SK-N-SH (cell line): ENCODE results near the gene CCDC15. TPM values are rescaled to one million over a fixed set of nuclear protein-coding genes. Genes with fewer than 3 reads are reported as not detected.
A peak's percentile ranks its signal among the peaks of the same experiment; 100 is the strongest.

Source experiments
- CTCF ChIA-PET: fragments of 300-600, 350-600 bp; formaldehyde crosslinking; extraction: SDS; loops from one replicate; lab custom pipeline; 2021; lab: Yijun Ruan, JAX
- POLR2A ChIA-PET: fragments of 350-600 bp; sonication (Branson Sonifier 250); formaldehyde crosslinking; extraction: SDS; loops from one replicate; lab custom pipeline; 2020; ENCODE audit warnings: antibody characterized with exemption, inconsistent platforms; lab: Yijun Ruan, JAX
- DNase-seq: peaks from one replicate; pipeline ENCODE4 v3.0.0; 2012
- H2AFZ ChIP-seq: fragments of 200-600 bp; sonication (generic); 2 replicates; pipeline ENCODE4 v1.8.1; 2016; ENCODE audit warnings: antibody characterized with exemption, mild to moderate bottlenecking, low read depth
- H3F3A ChIP-seq: fragments of 200-600 bp; sonication (generic); replicated peaks from 2 replicates; pipeline ENCODE3; 2016; ENCODE audit warnings: antibody characterized with exemption, mild to moderate bottlenecking; ENCODE audit not compliant: insufficient read depth
- H3K27ac ChIP-seq, 2 experiments: fragments of 200-500 bp in 1 of 2; fragments of 200-600 bp in 1 of 2; sonication (Bioruptor generic) in 1 of 2; sonication (generic), shearing (Covaris generic) in 1 of 2; 2 replicates each; pipeline versions ENCODE4 v1.5.1 to v1.6.1; 2014 to 2016; ENCODE audit warnings: low read depth in 2 of 2, inconsistent platforms in 1 of 2, low read length in 1 of 2, mild to moderate bottlenecking in 1 of 2, mixed read lengths in 1 of 2
- H3K27me3 ChIP-seq: fragments of 200-600 bp; sonication (generic), shearing (Covaris generic); 2 replicates; pipeline ENCODE4 v1.6.1; 2016; ENCODE audit warnings: mixed run types; ENCODE audit not compliant: insufficient read depth
- H3K36me3 ChIP-seq, 2 experiments: fragments of 200-500 bp in 1 of 2; fragments of 200-600 bp in 1 of 2; sonication (Bioruptor generic) in 1 of 2; sonication (generic) in 1 of 2; replicated peaks in 1 of 2; 2 replicates each; pipeline versions ENCODE3 to v1.5.1; 2014 to 2016; ENCODE audit warnings: low read length in 1 of 2, mild to moderate bottlenecking in 1 of 2; ENCODE audit not compliant: insufficient read depth in 2 of 2, control insufficient read depth in 1 of 2
- H3K4me1 ChIP-seq, 2 experiments: fragments of 200-500 bp in 1 of 2; fragments of 200-600 bp in 1 of 2; sonication (Bioruptor generic) in 1 of 2; sonication (generic), shearing (Covaris generic) in 1 of 2; 2 replicates each; pipeline versions ENCODE4 v1.5.1 to v1.6.1; 2014 to 2016; ENCODE audit warnings: low read depth in 1 of 2, low read length in 1 of 2, mixed run types in 1 of 2; ENCODE audit not compliant: insufficient read depth in 2 of 2, control insufficient read depth in 1 of 2
- H3K4me2 ChIP-seq: fragments of 200-600 bp; sonication (generic), shearing (Covaris generic); 2 replicates; pipeline ENCODE4 v1.6.1; 2017; ENCODE audit warnings: mixed run types
- H3K4me3 ChIP-seq, 2 experiments: fragments of 200-500 bp in 1 of 2; fragments of 200-600 bp in 1 of 2; sonication (Bioruptor generic) in 1 of 2; sonication (generic), shearing (Covaris generic) in 1 of 2; 2 replicates each; pipeline versions ENCODE4 v1.5.1 to v1.8.1; 2014 to 2016; ENCODE audit warnings: low read depth in 2 of 2, inconsistent platforms in 1 of 2, low read length in 1 of 2, mild to moderate bottlenecking in 1 of 2, mixed read lengths in 1 of 2, moderate library complexity in 1 of 2
- H3K79me2 ChIP-seq: fragments of 200-600 bp; sonication (generic); 2 replicates; pipeline ENCODE4 v1.8.1; 2017; ENCODE audit warnings: mild to moderate bottlenecking; ENCODE audit not compliant: insufficient read depth
- H3K9ac ChIP-seq: fragments of 200-600 bp; sonication (generic); 2 replicates; pipeline ENCODE4 v1.6.1; 2017; ENCODE audit warnings: mixed run types
- H3K9me2 ChIP-seq: fragments of 200-600 bp; sonication (generic); 2 replicates; pipeline ENCODE4 v1.6.1; 2017; ENCODE audit warnings: mixed run types
- H3K9me3 ChIP-seq: fragments of 200-600 bp; sonication (generic); 2 replicates; pipeline ENCODE4 v1.6.1; 2017; ENCODE audit warnings: mixed run types, mild to moderate bottlenecking, moderate library complexity
- H4K20me1 ChIP-seq: fragments of 200-600 bp; sonication (generic); 2 replicates; pipeline ENCODE4 v1.6.1; 2017; ENCODE audit warnings: mild to moderate bottlenecking, mixed run types; ENCODE audit not compliant: insufficient read depth
- CHD2 ChIP-seq: fragments of 150-350 bp; IDR thresholded peaks from 2 replicates; pipeline ENCODE4 v1.6.1; 2018; ENCODE audit warnings: low read length; ENCODE audit not compliant: partially characterized antibody
- CTCF ChIP-seq: fragments of 200-600 bp; sonication (generic); IDR thresholded peaks from 2 replicates; pipeline ENCODE4 v1.6.1; 2017; ENCODE audit warnings: antibody characterized with exemption, mild to moderate bottlenecking, moderate library complexity
- EP300 ChIP-seq, 2 experiments: IDR thresholded peaks; 2 replicates each; pipeline versions ENCODE4 v1.4.0 to v1.6.1; 2012; ENCODE audit warnings: borderline replicate concordance in 1 of 2, low read depth in 1 of 2, low read length in 1 of 2
- FOXJ3 ChIP-seq: sonication (generic); formaldehyde crosslinking; IDR thresholded peaks from 2 replicates; pipeline ENCODE4 v1.5.1; 2020; ENCODE audit warnings: mild to moderate bottlenecking, missing genetic modification reagents
- GABPA ChIP-seq: IDR thresholded peaks from 2 replicates; pipeline ENCODE4 v1.4.0; 2012; ENCODE audit warnings: low read depth, mild to moderate bottlenecking
- GATA2 ChIP-seq: sonication (generic); formaldehyde crosslinking; IDR thresholded peaks from 2 replicates; pipeline ENCODE4 v1.5.0; 2020; ENCODE audit warnings: mild to moderate bottlenecking, missing genetic modification reagents
- MEF2A ChIP-seq: IDR thresholded peaks from 2 replicates; pipeline ENCODE4 v1.4.0; 2012; ENCODE audit warnings: low read depth, borderline replicate concordance
- NRF1 ChIP-seq: IDR thresholded peaks from 2 replicates; pipeline ENCODE4 v1.6.1; 2012; ENCODE audit warnings: low read depth, mild to moderate bottlenecking, low read length
- POLR2AphosphoS5 ChIP-seq: IDR thresholded peaks from 2 replicates; pipeline ENCODE4 v1.6.1; 2012; ENCODE audit warnings: low read depth, low read length
- RAD21 ChIP-seq: IDR thresholded peaks from 2 replicates; pipeline ENCODE4 v1.6.1; 2012; ENCODE audit warnings: mild to moderate bottlenecking, low read length
- RFX5 ChIP-seq: IDR thresholded peaks from 2 replicates; pipeline ENCODE4 v1.6.1; 2012; ENCODE audit warnings: mild to moderate bottlenecking, improper control_type of control experiment, low read length
- RXRA ChIP-seq: IDR thresholded peaks from 2 replicates; pipeline ENCODE4 v1.4.0; 2012; ENCODE audit warnings: low read depth, mild to moderate bottlenecking, borderline replicate concordance
- TAF1 ChIP-seq: IDR thresholded peaks from 2 replicates; pipeline ENCODE4 v1.6.1; 2012; ENCODE audit warnings: low read depth, mild to moderate bottlenecking, low read length, moderate library complexity, borderline replicate concordance
- TEAD4 ChIP-seq: IDR thresholded peaks from 2 replicates; pipeline ENCODE4 v1.4.0; 2012; ENCODE audit warnings: mild to moderate bottlenecking, borderline replicate concordance; ENCODE audit not compliant: insufficient read depth
- ZBTB33 ChIP-seq: IDR thresholded peaks from 2 replicates; pipeline ENCODE4 v1.4.0; 2012; ENCODE audit warnings: low read depth, borderline replicate concordance
- WGBS: methylation state at CpG from one replicate; pipeline ENCODE4 v1.1.6; 2017; ENCODE audit warnings: low lambda C conversion rate; 5-methylcytosine and 5-hydroxymethylcytosine counted together
- polyA plus RNA-seq, 3 experiments: library from polyadenylated mRNA; depleted of rRNA; stranded (reverse); fragments of >200 nt; gene quantifications; 2 replicates each; pipeline ENCODE4 v1.2.3, GENCODE V29; 2012
- TF ChIP-seq, protein P1 (sequence below): IDR thresholded peaks from 2 replicates; pipeline ENCODE4 v1.6.1; 2012; ENCODE audit warnings: mild to moderate bottlenecking, low read depth, low read length, moderate library complexity

Gene CCDC15
- polyA plus RNA-seq, 1 of the 3 experiments (the other 2 are of a cell fraction) = 0.69 TPM

DNA sequence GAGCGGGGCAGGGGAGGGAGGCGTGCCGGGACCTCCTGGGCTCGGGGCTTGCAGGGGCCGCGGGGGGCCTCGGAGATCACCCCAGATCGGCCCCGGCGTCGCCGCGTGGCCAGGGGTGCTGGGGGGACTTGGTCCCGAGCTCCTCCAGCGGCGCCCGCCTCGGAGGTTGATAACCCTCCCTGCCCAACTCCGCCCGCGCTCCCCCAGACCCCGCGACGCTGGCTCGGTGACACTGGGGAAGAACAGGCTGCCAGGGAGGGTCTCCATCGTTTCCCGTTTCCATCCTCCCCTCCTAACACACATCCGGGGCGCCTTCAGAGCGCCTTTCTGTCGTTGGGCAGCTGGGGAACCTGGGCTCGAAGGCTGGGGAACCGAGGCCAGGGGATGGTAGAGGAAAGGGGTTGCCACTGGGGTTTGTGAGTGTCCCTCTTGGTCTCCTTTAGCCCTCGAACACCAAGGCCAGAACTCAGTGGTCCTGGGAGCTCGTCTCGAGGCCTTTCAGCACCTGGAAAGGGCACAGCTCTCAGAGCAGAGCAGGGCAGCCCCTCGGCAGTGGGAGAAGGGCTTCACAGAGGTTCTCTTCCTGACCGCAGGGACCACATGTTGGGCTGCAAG is 109.5 kb downstream of the CCDC15 start:
- peak overlapping the region; percentile 64 to 67 for H3K4me3 ChIP-seq
- peak overlapping the region; percentile 91 for H2AFZ ChIP-seq
- no peak overlapping the region for H3K27ac ChIP-seq
- H3K27me3 ChIP-seq = no peaks in the 10 kb centered on the region
- no peak for DNase-seq
- 47% methylated on average over 14 of the region's 38 CpGs for WGBS
- H3K4me2 ChIP-seq = peak overlapping the region; percentile 86
- H3K4me1 ChIP-seq = peaks cover 0 to 3% of the 10 kb centered on the region in 2 experiments; a peak in 1 of 4 replicates
- no peaks in the 10 kb centered on the region for H3K9me2 ChIP-seq
- POLR2A ChIA-PET = no interaction called here
- no peaks in the 10 kb centered on the region for H3K36me3 ChIP-seq
- H3K9ac ChIP-seq = peak overlapping the region; percentile 28; the same call in 1 of the 2 replicates
- H3K79me2 ChIP-seq = no peaks in the 10 kb centered on the region
- CTCF ChIA-PET = interaction anchor here (1.1 to 2.1 kb wide), 4 partner anchors 14 to 341 kb away, joined by 3 to 6 read pairs (median 4); no protein-coding TSS in a partner anchor
- TF ChIP-seq ZBTB33 = no peak
- TF ChIP-seq TAF1 = 0 out of 2 replicates have a peak, but pooled peaks have one; percentile 1
- no peaks in the 10 kb centered on the region for H3F3A ChIP-seq
- no peaks in the 10 kb centered on the region for H3K9me3 ChIP-seq
- no peaks in the 10 kb centered on the region for H4K20me1 ChIP-seq

- Histone ChIP-seq H3K4me3 (no peak overlapping the region), H3K27ac (no peak overlapping the region), H4K20me1 (no peaks in the 10 kb centered on the region), H3K9ac (no peak overlapping the region), H3F3A (no peaks in the 10 kb centered on the region), H3K79me2 (no peaks in the 10 kb centered on the region), H3K27me3 (no peaks in the 10 kb centered on the region), H3K9me3 (no peaks in the 10 kb centered on the region), H3K36me3 (no peaks in the 10 kb centered on the region), H3K9me2 (no peaks in the 10 kb centered on the region), H3K4me1 (peaks cover 0 to 3% of the 10 kb centered on the region in 2 experiments; a peak in 1 of 4 replicates), H2AFZ (no peak overlapping the region; the same call in 1 of the 2 replicates), H3K4me2 (no peak overlapping the region)
- POLR2A ChIA-PET = no interaction called here
- CTCF ChIA-PET = interaction anchor here (0.6 to 2.1 kb wide), 4 partner anchors 13 to 1434 kb away, joined by 3 to 6 read pairs (median 4); no protein-coding TSS in a partner anchor
- WGBS = 95% methylated on average over 7 of the region's 7 CpGs
- no peak for DNase-seq
- TF ChIP-seq TEAD4 = no peak
- TF ChIP-seq RAD21 = no peak
- TF ChIP-seq TAF1 = no peak
- no peak for TF ChIP-seq POLR2AphosphoS5
- TF ChIP-seq RXRA = no peak
- TF ChIP-seq FOXJ3 (CRISPR knock-in tag) = no peak
- TF ChIP-seq GATA2 = no peak
- no peak for TF ChIP-seq CHD2
- TF ChIP-seq EP300 (IDR thresholded peaks at IDR 0.05; ENCODE audit: borderline replicate concordance in 1 of 2, low read depth in 1 of 2, low read length in 1 of 2) = no peak
- TF ChIP-seq, protein P1, sequence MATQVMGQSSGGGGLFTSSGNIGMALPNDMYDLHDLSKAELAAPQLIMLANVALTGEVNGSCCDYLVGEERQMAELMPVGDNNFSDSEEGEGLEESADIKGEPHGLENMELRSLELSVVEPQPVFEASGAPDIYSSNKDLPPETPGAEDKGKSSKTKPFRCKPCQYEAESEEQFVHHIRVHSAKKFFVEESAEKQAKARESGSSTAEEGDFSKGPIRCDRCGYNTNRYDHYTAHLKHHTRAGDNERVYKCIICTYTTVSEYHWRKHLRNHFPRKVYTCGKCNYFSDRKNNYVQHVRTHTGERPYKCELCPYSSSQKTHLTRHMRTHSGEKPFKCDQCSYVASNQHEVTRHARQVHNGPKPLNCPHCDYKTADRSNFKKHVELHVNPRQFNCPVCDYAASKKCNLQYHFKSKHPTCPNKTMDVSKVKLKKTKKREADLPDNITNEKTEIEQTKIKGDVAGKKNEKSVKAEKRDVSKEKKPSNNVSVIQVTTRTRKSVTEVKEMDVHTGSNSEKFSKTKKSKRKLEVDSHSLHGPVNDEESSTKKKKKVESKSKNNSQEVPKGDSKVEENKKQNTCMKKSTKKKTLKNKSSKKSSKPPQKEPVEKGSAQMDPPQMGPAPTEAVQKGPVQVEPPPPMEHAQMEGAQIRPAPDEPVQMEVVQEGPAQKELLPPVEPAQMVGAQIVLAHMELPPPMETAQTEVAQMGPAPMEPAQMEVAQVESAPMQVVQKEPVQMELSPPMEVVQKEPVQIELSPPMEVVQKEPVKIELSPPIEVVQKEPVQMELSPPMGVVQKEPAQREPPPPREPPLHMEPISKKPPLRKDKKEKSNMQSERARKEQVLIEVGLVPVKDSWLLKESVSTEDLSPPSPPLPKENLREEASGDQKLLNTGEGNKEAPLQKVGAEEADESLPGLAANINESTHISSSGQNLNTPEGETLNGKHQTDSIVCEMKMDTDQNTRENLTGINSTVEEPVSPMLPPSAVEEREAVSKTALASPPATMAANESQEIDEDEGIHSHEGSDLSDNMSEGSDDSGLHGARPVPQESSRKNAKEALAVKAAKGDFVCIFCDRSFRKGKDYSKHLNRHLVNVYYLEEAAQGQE = no peak
- no peak for TF ChIP-seq GABPA
- TF ChIP-seq RFX5 = no peak
- TF ChIP-seq MEF2A = no peak
- TF ChIP-seq CTCF = no peak
- TF ChIP-seq NRF1 = no peak
These were observed 110.1 kb downstream of the CCDC15 start for GRCh38 chr11:125064070-125064469.
